ENCODE results near the gene SNX5. TPM values are rescaled to one million over a fixed set of nuclear protein-coding genes. Genes with fewer than 3 reads are reported as not detected.

The SNX5 gene
- total RNA-seq (2014; rRNA removed; shearing (Covaris generic)): 221 and 236 TPM in 2 replicates

GRCh38 chr20:17968366-17969277 lies at the start of gene SNX5, which contains the start of gene MGME1:
TSS of gene SNX5 (minus strand) at chr20:17968794. CDS start at chr20:17968425, 369 bp downstream.
TSS of gene MGME1 (plus strand) at chr20:17969018. CDS start at chr20:17969860, 842 bp downstream.

Small RNAs within 50 kb of the gene (small RNA-seq; reads per million reads assigned to genes)
- gene RNU6-192P: not detected
- 331 reads per million, percentile 98 among the genes with 10 or more reads in this experiment for gene SNORD17

Other genes starting within 250 kb of the SNX5 start
- gene MGME1, start 224 bp upstream of the SNX5 start, total RNA-seq (2014; rRNA removed; shearing (Covaris generic)): 17.9 and 19.8 TPM in 2 replicates
- gene OVOL2, start 89.1 kb upstream of the SNX5 start, total RNA-seq (2014; rRNA removed; shearing (Covaris generic)): 0.37 and 0.72 TPM in 2 replicates
- gene KAT14, start 169.1 kb upstream of the SNX5 start, total RNA-seq (2014; rRNA removed; shearing (Covaris generic)): 12.8 and 14.7 TPM in 2 replicates
- 23.0 and 34.4 TPM in 2 replicates for gene PET117, start 169.1 kb upstream of the SNX5 start, total RNA-seq (2014; rRNA removed; shearing (Covaris generic))

Measured in A375 (cell line).